Liver (tissue), 9 donors: Measurements from ENCODE around the gene ACTR1A. TPM values are rescaled to one million over a fixed set of nuclear protein-coding genes. Genes with fewer than 3 reads are reported as not detected.
"Not testable (repeated sequence)": the region's sequence is repeated elsewhere in the genome, so short reads cannot be mapped to it uniquely, and the experiment has no call there.

Experiments used
- DNase-seq: peaks from one replicate; pipeline ENCODE4 v3.0.0-alpha.2; 2017; ENCODE audit warnings: low spot score
- H3K27ac ChIP-seq, 2 donors: one replicate each; pipeline ENCODE4 v1.7.0; 2013; ENCODE audit warnings: inconsistent platforms in 2 of 2, low read length in 2 of 2, control low read depth in 1 of 2, low read depth in 1 of 2, mild to moderate bottlenecking in 1 of 2
- H3K27me3 ChIP-seq, 4 donors: one replicate each; pipeline versions ENCODE4 v1.6.1 to v1.7.0; 2013; ENCODE audit warnings: low read length in 3 of 4, inconsistent platforms in 1 of 4, mild to moderate bottlenecking in 1 of 4, moderate library complexity in 1 of 4; ENCODE audit not compliant: control insufficient read depth in 4 of 4, insufficient read depth in 4 of 4
- H3K36me3 ChIP-seq, 4 donors: one replicate each; pipeline versions ENCODE4 v1.6.1 to v1.7.0; 2013; ENCODE audit warnings: low read length in 3 of 4, mild to moderate bottlenecking in 3 of 4, low read depth in 1 of 4, moderate library complexity in 1 of 4; ENCODE audit not compliant: control insufficient read depth in 4 of 4, insufficient read depth in 3 of 4
- H3K4me1 ChIP-seq, 4 donors: one replicate each; pipeline versions ENCODE4 v1.6.1 to v1.7.0; 2013; ENCODE audit warnings: low read length in 3 of 4, mild to moderate bottlenecking in 3 of 4, moderate library complexity in 1 of 4; ENCODE audit not compliant: control insufficient read depth in 4 of 4, insufficient read depth in 4 of 4
- H3K4me3 ChIP-seq, 3 donors: one replicate each; pipeline versions ENCODE4 v1.6.1 to v1.7.0; 2013; ENCODE audit warnings: low read length in 3 of 3, control low read depth in 1 of 3, low read depth in 1 of 3, mild to moderate bottlenecking in 1 of 3
- H3K9ac ChIP-seq, 2 donors: one replicate each; pipeline ENCODE4 v1.7.0; 2013; ENCODE audit warnings: low read length in 2 of 2, mild to moderate bottlenecking in 2 of 2, moderate library complexity in 2 of 2, control low read depth in 1 of 2, low read depth in 1 of 2
- H3K9me3 ChIP-seq, 4 donors: one replicate each; pipeline versions ENCODE4 v1.6.1 to v1.7.0; 2013; ENCODE audit warnings: low read length in 3 of 4; ENCODE audit not compliant: control insufficient read depth in 4 of 4
- ATF3 ChIP-seq: IDR thresholded peaks from 2 replicates; pipeline ENCODE4 v1.6.1; 2016; ENCODE audit warnings: antibody characterized with exemption
- CTCF ChIP-seq: fragments of 150-350 bp; IDR thresholded peaks from 2 replicates; pipeline ENCODE4 v1.5.1; 2017; ENCODE audit warnings: improper control_type of control experiment, low read depth, low read length; ENCODE audit not compliant: missing input control
- EGR1 ChIP-seq, 2 donors: IDR thresholded peaks; 2 replicates each; pipeline ENCODE4 v1.6.1; 2016 to 2018; ENCODE audit warnings: antibody characterized with exemption in 2 of 2, low read depth in 2 of 2
- GABPA ChIP-seq, 2 donors: IDR thresholded peaks in 1 of 2; conservative IDR thresholded peaks in 1 of 2; 2 replicates each; pipeline ENCODE4 v1.6.1; 2016; ENCODE audit warnings: antibody characterized with exemption in 2 of 2, mild to moderate bottlenecking in 1 of 2, moderate library complexity in 1 of 2
- HNF4A ChIP-seq, 2 donors: conservative IDR thresholded peaks; 2 replicates each; pipeline ENCODE4 v1.6.1; 2016; ENCODE audit warnings: antibody characterized with exemption in 2 of 2, mild to moderate bottlenecking in 2 of 2
- HNF4G ChIP-seq: IDR thresholded peaks from 2 replicates; pipeline ENCODE4 v1.6.1; 2016; ENCODE audit warnings: antibody characterized with exemption
- JUND ChIP-seq, 2 donors: IDR thresholded peaks; 2 replicates each; pipeline ENCODE4 v1.6.1; 2016; ENCODE audit warnings: antibody characterized with exemption in 2 of 2
- MAX ChIP-seq: IDR thresholded peaks from 2 replicates; pipeline ENCODE4 v1.6.1; 2016; ENCODE audit warnings: antibody characterized with exemption
- NR2F2 ChIP-seq: IDR thresholded peaks from 2 replicates; pipeline ENCODE4 v1.6.1; 2016; ENCODE audit warnings: antibody characterized with exemption
- RAD21 ChIP-seq, 2 donors: IDR thresholded peaks; 2 replicates each; pipeline ENCODE4 v1.6.1; 2016; ENCODE audit warnings: antibody characterized with exemption in 2 of 2, mild to moderate bottlenecking in 2 of 2
- REST ChIP-seq: IDR thresholded peaks from 2 replicates; pipeline ENCODE4 v1.6.1; 2016; ENCODE audit warnings: antibody characterized with exemption, mild to moderate bottlenecking
- RXRA ChIP-seq, 2 donors: IDR thresholded peaks; 2 replicates each; pipeline ENCODE4 v1.6.1; 2017 to 2018; ENCODE audit warnings: antibody characterized with exemption in 2 of 2, mild to moderate bottlenecking in 1 of 2
- SP1 ChIP-seq: IDR thresholded peaks from 2 replicates; pipeline ENCODE4 v1.6.1; 2018; ENCODE audit warnings: antibody characterized with exemption, mild to moderate bottlenecking
- TAF1 ChIP-seq: conservative IDR thresholded peaks from 2 replicates; pipeline ENCODE4 v1.6.1; 2016; ENCODE audit warnings: antibody characterized with exemption, mild to moderate bottlenecking
- YY1 ChIP-seq: IDR thresholded peaks from 2 replicates; pipeline ENCODE4 v1.6.1; 2016; ENCODE audit warnings: antibody characterized with exemption, mild to moderate bottlenecking
- ZBTB33 ChIP-seq: IDR thresholded peaks from 2 replicates; pipeline ENCODE4 v1.6.1; 2016; ENCODE audit warnings: antibody characterized with exemption
- WGBS: extraction: QIAGEN DNeasy Blood & Tissue Kit; methylation state at CpG from one replicate; pipeline ENCODE4 v1.1.7; 2013; 5-methylcytosine and 5-hydroxymethylcytosine counted together
- polyA plus RNA-seq, 2 donors: library from polyadenylated mRNA; stranded (reverse) in 1 of 2; unstranded in 1 of 2; fragments of 200-250 nt in 1 of 2; fragments of >200 nt in 1 of 2; fragmentation: Nextera tagmentation in 1 of 2; extraction: Ambion mirVana in 1 of 2; gene quantifications; one replicate each; pipeline versions ENCODE4 v1.2.1 to v1.2.3, GENCODE V29; 2013 to 2015
- total RNA-seq, 2 donors: library from RNA; depleted of rRNA; stranded (reverse); fragments of >200 nt; gene quantifications; one replicate each; pipeline ENCODE4 v1.2.3, GENCODE V29; 2014
- donor health status: healthy.
- donor health status: healthy.
- donor health status: healthy.
- donor health status: healthy.
- donor health status: healthy.

Gene ACTR1A
- total and polyA plus RNA-seq, 4 donors, result 24.5 to 51.9 (median 35.3) TPM

DNA sequence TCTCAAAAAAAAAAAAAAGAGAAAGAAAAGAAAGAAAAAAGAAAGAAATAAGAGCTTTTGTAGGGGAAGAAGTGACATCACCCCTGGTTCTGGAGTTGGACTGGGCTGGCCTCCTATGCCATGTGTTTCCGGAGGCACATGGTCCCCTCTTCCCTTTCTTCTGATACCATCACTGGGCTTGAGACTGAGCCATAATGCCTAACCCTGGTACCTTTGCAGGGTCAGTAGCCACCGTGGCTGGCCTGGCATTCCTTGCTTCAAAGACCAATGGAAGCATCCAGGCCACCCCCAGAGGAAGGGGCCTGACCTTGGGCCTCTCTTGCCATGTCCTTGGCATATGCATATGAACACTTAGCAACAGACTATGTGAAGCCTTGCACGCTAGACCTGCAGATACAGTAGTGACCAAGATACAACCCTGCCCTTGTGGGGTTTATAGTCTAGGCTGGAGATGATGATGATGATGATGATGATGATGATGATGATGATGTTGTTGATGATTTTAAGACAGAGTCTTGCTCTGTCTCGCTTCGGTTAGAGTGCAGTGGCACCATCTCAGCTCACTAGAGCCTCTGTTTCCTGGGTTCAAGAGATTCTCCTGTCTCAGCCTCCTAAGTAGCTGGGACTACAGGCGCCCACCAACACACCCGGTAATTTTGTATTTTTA lies 33.1 kb upstream of the ACTR1A start:
- Histone ChIP-seq H3K36me3 (no peaks in the 10 kb centered on the region), H3K9me3 (no peaks in the 10 kb centered on the region), H3K4me1 (peaks cover 0 to 5% (median 1%) of the 10 kb centered on the region in 4 donors), H3K27ac (no peak overlapping the region), H3K4me3 (no peak overlapping the region), H3K27me3 (no peaks in the 10 kb centered on the region), H3K9ac (no peak overlapping the region)
- 94% methylated on average over 7 of the region's 7 CpGs for WGBS
- TF ChIP-seq CTCF (no peak), SP1 (no peak), EGR1 (IDR thresholded peaks at IDR 0.05; ENCODE audit: low read depth in 2 of 2) (no peak), JUND (IDR thresholded peaks at IDR 0.05) (no peak), RXRA (IDR thresholded peaks at IDR 0.05) (no peak), HNF4A (conservative IDR thresholded peaks at IDR 0.05) (no peak), MAX (no peak), NR2F2 (no peak), GABPA (IDR thresholded peaks at IDR 0.05 in 1 of 2, conservative IDR thresholded peaks at IDR 0.05 in 1 of 2) (no peak), YY1 (no peak), ZBTB33 (no peak)
- no peak for DNase-seq

DNA sequence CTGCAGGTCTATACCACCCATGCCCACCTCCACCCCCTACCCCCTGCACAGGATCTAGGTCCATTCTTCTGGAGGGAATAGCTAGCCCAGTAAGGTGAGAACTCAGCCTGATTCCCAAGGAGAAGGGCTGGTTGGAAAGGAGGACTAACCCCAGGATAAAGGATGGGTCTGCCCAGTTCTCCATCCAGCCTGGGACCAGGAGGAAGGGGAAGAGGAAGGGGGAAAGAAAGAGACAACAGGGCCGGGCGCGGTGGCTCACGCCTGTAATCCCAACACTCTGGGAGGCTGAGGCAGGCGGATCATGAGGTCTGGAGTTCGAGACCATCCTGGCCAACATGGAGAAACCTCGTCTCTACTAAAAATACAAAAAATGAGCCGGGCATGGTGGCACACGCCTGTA lies 32.5 kb upstream of the ACTR1A start:
- H3K9ac ChIP-seq, H3K4me1 ChIP-seq, DNase-seq, H3K27ac ChIP-seq, H3K4me3 ChIP-seq, H3K36me3 ChIP-seq, H3K27me3 ChIP-seq, H3K9me3 ChIP-seq: not testable (repeated sequence)
- 97% methylated on average over 9 of the region's 9 CpGs for WGBS

- Histone ChIP-seq H3K27me3 (no peaks in the 10 kb centered on the region), H3K9ac (no peak overlapping the region), H3K27ac (no peak overlapping the region), H3K36me3 (no peaks in the 10 kb centered on the region), H3K4me3 (no peak overlapping the region), H3K4me1 (peaks cover 0 to 4% (median 1%) of the 10 kb centered on the region in 4 donors), H3K9me3 (no peaks in the 10 kb centered on the region)
- no peak for TF ChIP-seq ATF3
- no peak for TF ChIP-seq TAF1
- no peak for TF ChIP-seq CTCF
- TF ChIP-seq GABPA (IDR thresholded peaks at IDR 0.05 in 1 of 2, conservative IDR thresholded peaks at IDR 0.05 in 1 of 2), result no peak
- TF ChIP-seq MAX, result no peak
- TF ChIP-seq HNF4A (conservative IDR thresholded peaks at IDR 0.05), result no peak
- no peak for TF ChIP-seq SP1
- no peak for TF ChIP-seq RAD21 (IDR thresholded peaks at IDR 0.05)
- TF ChIP-seq JUND (IDR thresholded peaks at IDR 0.05), result no peak
- no peak for TF ChIP-seq YY1
- TF ChIP-seq REST, result no peak
- no peak for TF ChIP-seq EGR1 (IDR thresholded peaks at IDR 0.05; ENCODE audit: low read depth in 2 of 2)
- no peak for TF ChIP-seq HNF4G
- no peak for DNase-seq
- WGBS, result 89% methylated on average over 13 of the region's 13 CpGs
Observed at GRCh38 chr10:102534333-102534732, 31.8 kb upstream of the ACTR1A start.
